GM19468 (cell line): ENCODE results near the gene ADAM10.

ENCODE experiments used
- ATAC-seq: cut with Tn5 transposase; IDR thresholded peaks from one replicate; pipeline ENCODE4 v1.9.1; 2021; ENCODE audit warnings: mild to moderate bottlenecking, moderate library complexity, moderate number of reproducible peaks; ENCODE audit not compliant: unreplicated experiment; ENCODE audit errors: extremely low read depth

Gene ADAM10

GRCh38 chr15:58760385-58761009 is 11.0 kb upstream of the ADAM10 start:
- ATAC-seq: no peak

GRCh38 chr15:58758141-58758540 is 8.6 kb upstream of the ADAM10 start:
- ATAC-seq: no peak

- no peak for ATAC-seq
These were observed 6.4 kb upstream of the ADAM10 start for GRCh38 chr15:58755956-58756355.

DNA sequence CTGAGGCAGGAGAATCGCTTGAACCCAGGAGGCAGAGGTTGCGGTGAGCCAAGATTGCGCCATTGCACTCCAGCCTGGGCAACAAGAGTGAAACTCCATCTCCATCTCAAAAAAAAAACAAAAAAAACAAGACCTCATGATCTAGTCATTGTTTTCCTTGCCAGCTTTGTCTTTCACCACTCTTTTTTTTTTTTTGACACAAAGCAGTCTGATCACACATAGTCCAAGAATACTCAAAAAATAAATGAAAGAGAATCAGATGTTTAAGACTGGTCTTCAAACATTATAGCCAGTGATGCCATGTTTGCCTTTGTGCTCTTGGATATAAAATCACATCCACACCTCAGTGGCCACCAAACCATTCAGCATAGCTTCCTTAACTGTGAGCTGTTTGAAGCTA is 5.8 kb upstream of the ADAM10 start:
- ATAC-seq: no peak

DNA sequence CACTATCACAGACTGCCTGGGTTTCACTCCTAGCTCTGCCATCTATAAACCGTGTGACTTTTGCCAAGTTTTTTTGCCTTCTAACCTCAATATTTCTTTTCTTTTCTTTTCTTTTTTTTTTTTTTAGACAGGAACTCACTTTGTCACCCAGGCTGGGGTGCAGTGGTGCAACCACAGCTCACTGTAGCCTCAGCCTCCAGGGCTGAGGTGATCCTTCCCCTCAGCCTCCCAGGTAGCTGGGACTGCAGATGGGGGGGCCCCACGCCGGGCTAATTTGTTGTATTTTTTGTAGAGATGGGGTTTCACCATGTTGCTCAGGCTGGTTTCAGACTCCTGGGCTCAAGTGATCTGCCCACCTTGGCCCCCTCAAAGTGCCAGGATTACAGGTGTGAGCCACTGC is 3.2 kb upstream of the ADAM10 start:
- no peak for ATAC-seq

DNA sequence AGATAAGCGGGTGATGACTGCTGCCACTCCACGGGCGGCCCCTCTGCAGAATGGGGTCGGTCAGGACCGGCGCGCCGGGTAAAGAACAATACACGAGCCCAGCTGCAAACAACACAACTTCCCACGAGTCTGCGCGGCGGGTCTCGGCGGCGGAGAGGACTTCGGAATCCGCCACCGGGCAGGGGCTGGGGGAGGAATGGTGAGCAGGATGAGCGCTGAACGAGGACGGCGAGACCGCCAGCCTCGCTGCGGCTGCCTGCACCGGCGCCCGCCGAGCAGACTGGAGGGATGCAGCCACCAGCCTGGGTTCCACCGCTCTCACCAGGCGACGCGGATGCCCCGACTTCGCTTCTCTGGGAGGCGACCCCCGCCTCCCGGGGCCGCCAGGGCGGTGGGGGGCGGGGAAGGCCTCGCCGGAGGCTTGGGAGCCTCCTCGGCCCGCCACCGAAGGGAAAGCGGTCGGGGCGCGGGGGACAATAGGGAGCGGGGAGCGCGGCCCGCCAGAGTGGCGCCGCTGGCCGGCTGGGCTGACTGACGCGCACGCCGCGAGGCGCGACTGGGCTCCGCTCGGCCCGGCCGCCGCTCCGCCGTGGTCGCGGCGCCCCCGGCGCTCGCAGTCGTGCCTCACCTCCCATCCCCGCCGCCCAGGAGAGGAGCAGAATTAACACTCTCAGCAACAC is 515 bp downstream of the ADAM10 start:
- ATAC-seq: no peak

- no peak for ATAC-seq
These were observed 1.3 kb downstream of the ADAM10 start for GRCh38 chr15:58748040-58748851.

GRCh38 chr15:58746174-58746573 is 3.3 kb downstream of the ADAM10 start:
- ATAC-seq: no peak

GRCh38 chr15:58742819-58743502 is 6.5 kb downstream of the ADAM10 start:
- no peak for ATAC-seq

DNA sequence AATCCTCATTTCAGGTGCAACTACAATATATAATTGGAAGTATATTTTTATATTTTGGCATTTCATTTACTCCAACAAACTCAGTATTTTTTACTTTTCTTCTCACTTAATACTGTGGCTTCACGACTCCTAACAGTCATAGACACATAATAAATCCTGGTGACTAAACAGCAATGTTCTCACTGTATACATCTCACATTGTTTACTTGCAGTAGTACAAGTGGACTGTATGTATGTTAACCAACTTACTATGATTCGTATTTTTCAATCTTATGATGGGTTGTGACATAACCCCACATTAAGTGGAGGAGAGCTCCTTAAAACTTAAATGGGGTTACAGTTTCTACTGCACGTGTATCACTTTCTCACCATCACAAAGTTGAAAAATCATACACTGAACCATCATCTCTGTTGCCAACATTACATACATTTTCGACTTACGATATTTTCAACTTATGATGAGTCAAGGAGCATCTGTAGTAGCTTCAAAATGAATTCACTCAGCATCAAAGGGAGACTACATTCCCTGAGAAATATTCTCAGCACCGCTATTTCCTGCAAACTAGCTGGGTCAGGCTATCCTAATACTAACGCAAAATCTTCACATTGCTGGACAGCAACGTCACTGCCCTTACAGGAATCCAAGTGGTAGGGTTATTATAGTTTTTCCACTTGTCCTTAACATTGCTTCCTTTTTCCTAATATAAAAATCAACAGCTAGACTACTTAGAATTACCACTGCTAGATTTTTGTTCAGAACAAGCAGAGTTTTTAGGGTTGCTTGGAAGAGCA is 7.3 kb downstream of the ADAM10 start:
- no peak for ATAC-seq

DNA sequence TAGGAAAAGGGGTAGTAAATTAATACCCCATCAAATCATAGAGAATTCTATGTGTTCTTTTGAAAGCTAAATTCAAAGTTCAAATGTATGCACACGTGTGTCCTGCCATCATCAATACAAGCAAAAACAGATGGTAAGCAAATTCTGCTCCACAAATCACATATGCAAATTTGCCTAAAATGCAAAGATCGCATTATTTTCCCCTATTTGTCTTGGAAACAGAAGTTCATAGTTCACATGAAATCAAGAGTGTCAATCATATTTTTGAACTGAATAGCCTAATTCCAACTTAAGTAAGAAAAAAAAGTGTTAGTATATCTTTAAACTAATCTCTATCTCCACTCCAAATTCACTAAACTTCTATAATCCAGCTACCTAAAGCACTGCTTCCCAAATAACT is 8.5 kb downstream of the ADAM10 start:
- ATAC-seq: no peak

DNA sequence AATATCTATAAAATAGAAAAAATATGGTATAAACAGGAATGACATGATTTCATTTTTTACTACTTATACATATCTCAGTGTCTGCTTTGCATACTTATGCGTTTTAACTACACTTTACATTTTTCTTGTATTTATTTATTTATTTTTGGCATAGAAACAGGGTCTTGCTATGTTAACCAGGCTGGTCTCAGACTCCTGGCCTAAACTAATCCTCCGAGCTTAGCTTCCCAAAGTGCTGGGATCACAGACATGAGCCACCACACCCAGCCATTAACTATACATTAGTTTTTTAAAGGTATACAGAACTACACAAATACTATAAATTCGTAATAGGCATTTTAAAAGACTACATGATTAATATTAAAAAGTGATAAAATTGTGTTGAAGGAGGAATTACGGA is 9.1 kb downstream of the ADAM10 start:
- ATAC-seq: no peak

GRCh38 chr15:58738046-58738707 is 11.3 kb downstream of the ADAM10 start:
- ATAC-seq: no peak

GRCh38 chr15:58737298-58737697 is 12.2 kb downstream of the ADAM10 start:
- no peak for ATAC-seq

- ATAC-seq: no peak
These were observed 13.4 kb downstream of the ADAM10 start for GRCh38 chr15:58736018-58736643.

- no peak for ATAC-seq
These were observed 14.6 kb downstream of the ADAM10 start for GRCh38 chr15:58734859-58735258.

DNA sequence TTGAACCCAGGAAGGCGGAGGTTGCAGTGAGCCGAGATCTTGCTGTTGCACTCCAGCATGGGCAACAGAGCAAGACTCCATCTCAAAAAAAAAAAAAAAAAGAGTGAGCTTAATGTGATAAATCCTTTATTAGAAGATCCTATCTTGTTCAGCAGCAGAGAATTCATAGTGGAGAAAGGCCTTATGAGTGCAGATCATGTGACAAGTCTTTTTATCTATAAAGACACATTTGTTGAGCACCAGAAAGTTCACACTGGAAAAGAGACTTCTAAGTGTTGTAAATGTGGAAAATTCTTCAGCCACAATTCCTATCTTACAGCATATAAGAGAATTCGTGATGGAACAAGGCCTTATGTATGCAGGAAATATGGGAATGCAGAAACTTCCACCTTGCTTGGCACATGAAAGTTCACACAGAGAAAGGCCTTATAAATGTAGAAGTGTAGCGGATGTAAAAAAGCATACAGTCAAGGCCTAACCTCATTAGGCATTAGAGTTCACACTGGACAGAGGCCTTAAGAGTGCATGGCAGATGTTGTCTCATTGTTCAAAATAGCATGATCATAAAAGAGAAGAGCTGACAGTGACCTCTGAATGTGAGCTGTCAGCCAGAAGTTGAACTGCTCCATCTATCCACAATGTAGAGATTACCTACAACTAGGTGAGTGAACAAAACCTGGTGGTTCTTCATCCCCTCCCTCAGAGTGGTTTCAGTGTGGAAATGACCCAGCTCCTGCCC is 16.7 kb downstream of the ADAM10 start:
- no peak for ATAC-seq

- no peak for ATAC-seq
These were observed 17.6 kb downstream of the ADAM10 start for GRCh38 chr15:58731756-58732535.
